HG03139 (cell line): ENCODE results near the gene TXNDC12.
"Not testable (repeated sequence)": the region's sequence is repeated elsewhere in the genome, so short reads cannot be mapped to it uniquely, and the experiment has no call there.

Source experiments
- ATAC-seq: cut with Tn5 transposase; IDR thresholded peaks from one replicate; pipeline ENCODE4 v1.9.1; 2021; ENCODE audit not compliant: unreplicated experiment

TXNDC12 gene

DNA sequence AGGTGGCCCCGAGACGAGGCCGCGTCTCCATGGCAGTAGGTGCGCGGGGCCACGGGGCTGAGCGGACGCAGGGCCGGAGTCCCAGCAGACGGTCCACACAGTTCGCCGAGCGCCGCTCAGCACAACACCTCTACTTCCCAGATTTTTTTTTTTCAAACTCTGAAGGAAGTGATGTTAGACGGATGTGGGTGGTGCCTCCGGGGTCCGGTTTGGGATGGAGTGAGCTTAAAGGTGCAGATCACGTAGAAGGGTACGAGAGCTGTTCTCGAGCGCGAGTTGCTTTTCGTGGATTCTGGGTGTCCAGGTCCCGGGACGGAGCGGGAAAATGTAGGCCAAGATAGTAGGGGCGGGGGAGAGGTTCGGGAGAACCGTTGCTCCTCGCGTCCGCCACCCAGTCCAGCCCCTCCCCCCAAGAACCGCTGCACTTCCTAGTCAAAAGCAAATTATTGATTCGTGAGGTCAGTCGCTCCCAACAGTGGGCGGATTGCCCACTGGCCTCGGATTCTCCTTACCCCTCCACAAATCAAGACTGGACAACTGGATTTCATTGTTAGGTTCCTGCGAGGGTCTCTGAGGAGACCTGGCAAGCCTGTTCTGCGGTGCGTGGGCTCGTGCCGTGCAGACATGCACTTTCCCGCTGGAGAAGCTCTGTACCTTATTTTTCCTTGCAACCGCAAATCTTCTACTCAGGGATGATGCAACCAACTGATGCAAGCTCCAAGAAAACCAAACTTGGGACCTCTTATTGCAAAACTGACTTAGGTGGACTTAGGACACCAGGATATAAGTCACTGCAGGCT lies at the start of gene TXNDC12:
Gene TXNDC12, minus strand, starts transcription at position 126 of the 800 bp plus-strand sequence. Its CDS starts 95 bp downstream, at position 31.
- ATAC-seq = peak; percentile 26

DNA sequence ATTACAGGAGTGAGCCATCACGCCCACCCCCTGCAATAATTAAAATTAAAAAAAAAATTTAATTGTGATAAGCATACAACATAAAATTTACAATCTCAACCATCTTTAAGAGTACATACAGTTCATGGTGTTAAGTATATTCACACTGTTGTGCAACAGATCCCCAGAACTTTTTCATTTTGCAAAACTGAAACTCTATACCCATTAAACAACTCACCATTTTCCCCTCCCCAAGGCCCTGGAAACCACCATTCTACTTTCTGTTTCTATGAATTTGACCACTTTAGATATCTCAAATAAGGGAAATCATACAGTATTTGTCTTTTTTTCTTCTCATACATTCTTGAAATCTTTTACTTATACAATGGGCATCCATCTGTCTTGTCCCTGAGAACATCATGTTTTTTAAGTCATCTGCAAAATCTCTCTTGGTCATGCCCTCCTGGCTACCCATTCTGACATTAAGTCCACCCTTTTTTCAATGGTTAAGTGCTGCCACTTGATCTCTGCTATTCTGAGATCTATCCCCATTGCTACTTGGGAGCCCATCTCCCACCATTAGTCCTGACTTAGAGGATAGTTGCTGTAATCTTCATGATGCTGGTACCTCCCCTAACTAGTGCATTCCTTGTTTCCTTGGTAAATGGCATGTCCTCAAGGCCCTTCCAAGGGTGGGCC lies 47.5 kb upstream of the TXNDC12 start:
- no peak for ATAC-seq

DNA sequence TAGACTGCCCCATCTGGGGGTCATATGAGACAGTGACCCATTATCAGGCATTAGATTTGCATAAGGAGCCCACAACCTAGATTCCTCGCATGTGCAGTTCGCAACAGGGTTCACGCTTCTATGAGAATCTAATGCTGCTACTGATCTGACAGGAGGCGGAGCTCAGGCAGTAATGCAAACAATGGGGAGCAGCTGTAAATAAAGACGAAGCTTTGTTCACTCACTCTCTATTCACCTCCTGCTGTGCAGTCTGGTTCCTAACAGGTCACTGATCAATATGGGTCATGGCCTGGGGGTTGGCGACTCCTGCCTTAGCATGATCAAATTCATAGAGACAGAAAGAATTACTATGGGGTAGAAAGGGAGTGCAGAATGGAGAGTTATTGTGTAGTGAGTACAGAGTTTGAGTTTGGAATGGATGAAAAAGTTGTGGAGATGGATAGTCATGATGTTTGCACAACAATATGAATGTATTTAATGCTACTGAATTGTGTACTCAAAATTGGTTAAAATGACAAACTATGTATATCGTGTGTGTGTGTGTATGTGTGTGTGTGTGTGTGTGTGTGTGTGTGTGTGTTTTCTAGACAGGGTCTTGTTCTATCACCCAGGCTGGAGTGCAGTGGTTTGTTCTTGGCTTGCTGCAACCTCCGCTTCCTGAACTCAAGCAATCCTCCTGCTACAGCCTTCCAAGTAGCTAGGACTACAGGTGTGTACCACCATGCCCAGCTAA lies 43.3 kb upstream of the TXNDC12 start:
- no peak for ATAC-seq

DNA sequence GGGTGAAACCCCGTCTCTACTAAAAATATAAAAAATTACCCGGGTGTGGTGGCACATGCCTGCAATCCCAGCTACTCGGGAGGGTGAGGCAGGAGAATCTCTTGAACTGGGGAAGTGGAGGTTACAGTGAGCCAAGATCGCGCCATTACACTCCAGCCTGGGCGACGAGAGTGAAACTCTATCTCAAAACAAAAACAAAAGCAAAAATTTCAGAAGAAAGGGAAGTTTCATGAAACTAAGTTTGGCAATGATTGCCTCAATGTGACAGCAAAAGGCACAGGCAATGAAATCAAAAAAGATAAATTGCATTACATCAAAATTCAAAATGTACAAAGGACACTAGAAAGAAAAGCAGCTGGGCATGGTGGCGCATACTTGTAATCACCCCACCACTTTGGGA lies 41.2 kb upstream of the TXNDC12 start:
- no peak for ATAC-seq

GRCh38 chr1:52094300-52094699 lies 39.3 kb upstream of the TXNDC12 start:
- not testable (repeated sequence) for ATAC-seq

- ATAC-seq = not testable (repeated sequence)
These were observed 32.9 kb upstream of the TXNDC12 start for GRCh38 chr1:52087892-52088291.

- ATAC-seq = no peak
These were observed 25.0 kb upstream of the TXNDC12 start for GRCh38 chr1:52080014-52080415.

- ATAC-seq = not testable (repeated sequence)
These were observed 22.3 kb upstream of the TXNDC12 start for GRCh38 chr1:52077277-52077676.

GRCh38 chr1:52072291-52072690 lies 17.3 kb upstream of the TXNDC12 start:
- ATAC-seq = no peak

DNA sequence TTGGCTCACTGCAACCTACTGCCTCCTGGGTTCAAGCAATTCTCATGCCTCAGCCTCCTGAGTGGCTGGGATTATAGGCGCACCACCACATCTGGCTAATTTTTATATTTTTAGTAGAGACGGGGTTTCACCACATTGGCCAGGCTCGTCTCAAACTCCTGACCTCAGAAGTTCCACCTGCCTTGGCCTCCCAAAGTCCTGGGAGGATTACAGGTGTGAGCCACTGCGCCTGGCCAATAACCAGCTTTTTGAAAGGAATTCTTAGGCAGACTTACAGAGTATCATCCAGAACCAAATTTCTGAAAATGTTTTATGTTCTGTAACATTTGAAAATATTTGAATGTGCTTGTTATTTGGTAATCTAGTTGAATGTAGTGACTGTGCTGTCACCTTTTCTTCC lies 15.7 kb upstream of the TXNDC12 start:
- no peak for ATAC-seq

GRCh38 chr1:52063192-52063591 lies 8.2 kb upstream of the TXNDC12 start:
- ATAC-seq = no peak

GRCh38 chr1:52060822-52061221 lies 5.8 kb upstream of the TXNDC12 start:
- no peak for ATAC-seq

GRCh38 chr1:52059888-52060287 lies 4.9 kb upstream of the TXNDC12 start:
- ATAC-seq = no peak

DNA sequence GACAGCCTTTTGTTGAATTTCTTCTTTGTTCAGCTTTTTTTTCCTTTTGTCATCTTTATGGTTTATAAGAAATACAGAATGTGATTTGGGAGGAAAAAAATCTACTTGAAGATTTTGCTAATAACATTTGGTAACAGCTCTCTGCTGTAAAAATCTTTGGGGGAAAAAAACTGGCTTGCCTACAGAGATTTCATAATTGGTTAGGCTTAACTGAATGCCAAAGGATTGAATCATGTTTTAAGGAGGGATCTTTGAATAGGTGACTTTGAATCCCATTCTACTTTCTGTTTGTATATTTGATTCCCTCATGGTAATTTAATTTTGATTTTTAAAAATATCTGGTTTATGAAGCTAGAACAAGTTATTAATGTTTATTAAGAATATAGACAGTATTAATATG lies 4.3 kb upstream of the TXNDC12 start:
- no peak for ATAC-seq

GRCh38 chr1:52057876-52058415 lies 3.0 kb upstream of the TXNDC12 start:
- ATAC-seq = no peak

GRCh38 chr1:52057255-52057654 lies 2.3 kb upstream of the TXNDC12 start:
- ATAC-seq = no peak

GRCh38 chr1:52056937-52057231 lies 1.9 kb upstream of the TXNDC12 start:
- ATAC-seq = no peak

DNA sequence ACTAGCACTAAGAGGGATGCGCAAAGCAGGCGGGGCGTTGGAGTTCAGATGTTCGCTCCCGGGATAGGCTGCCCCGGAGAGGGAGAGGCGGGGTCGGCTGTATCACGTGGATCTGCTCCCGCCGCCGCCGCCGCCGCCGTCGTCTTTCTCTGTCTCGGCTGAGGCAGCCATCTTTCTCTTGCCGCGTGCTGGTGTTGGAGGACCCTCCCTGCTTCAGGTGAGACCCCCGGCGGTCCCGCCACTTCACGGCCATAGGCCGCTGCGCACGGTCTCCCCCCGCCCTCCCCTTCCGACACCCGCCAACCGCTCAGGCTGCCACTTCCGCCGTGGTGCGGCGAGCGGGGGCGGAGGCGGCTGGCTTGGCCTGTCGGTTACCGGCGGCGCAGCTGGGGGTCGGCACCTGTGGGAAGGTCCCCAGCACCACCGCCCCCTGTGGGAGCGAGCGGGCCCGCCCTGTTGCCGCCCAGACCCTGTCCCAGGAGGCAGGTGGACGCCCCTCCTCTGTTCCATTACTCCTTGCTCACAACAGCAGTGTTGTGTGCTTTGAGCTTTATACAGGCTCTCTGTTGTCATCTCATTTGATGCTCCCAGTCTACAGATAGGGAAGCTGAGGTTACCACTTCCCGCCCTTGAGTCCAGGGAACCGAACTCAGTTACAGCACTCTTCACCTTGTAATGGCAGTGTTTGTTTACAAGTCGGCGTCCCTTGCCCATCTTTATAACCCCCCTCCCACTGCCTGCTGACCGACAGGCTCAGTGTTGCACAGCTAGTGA lies 1.4 kb upstream of the TXNDC12 start, which contains the start of gene BTF3L4:
Gene BTF3L4, plus strand, starts transcription at position 133 of the 774 bp plus-strand sequence. CDS start 3,553 bp downstream, outside the sequence.
- ATAC-seq = peak; percentile 75

- ATAC-seq = no peak
These were observed 823 bp upstream of the TXNDC12 start for GRCh38 chr1:52055866-52056162.

DNA sequence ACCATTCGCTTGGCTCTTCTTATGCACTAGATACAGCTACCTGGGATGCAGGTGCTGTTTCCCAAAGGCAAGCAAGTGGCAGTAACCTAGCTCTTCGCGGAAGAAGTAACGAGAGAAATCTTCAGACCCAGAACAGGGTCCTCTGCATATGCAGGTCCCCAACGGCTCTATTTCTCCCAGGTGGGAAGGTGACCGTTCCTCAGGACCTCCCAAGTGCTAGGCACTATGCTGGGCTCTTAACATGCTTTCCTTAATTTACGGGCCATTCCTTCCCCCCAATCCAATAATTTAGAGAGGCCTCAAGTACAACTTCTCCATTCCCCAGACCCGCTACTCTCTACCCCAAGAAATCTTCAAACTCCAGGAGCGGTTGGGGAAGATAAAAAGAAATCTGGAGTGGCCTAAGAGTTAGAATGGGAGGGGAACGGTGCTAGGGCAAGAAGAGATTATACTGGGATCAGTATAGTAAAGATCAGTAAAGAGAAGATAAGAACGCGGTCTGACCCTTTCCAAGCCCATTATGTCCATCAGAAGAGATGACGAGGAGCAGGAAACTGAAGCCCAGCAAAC lies 410 bp downstream of the TXNDC12 start:
- ATAC-seq = no peak

GRCh38 chr1:52053862-52054261 lies 1.1 kb downstream of the TXNDC12 start:
- ATAC-seq = no peak
